Mesodermal cell (in vitro differentiated cells): Measurements from ENCODE around the gene C14orf132.

ENCODE experiments used
- H3K27ac ChIP-seq: 2 replicates; pipeline ENCODE4 v1.7.0; 2013; ENCODE audit warnings: mild to moderate bottlenecking, low read depth, low read length, moderate library complexity; ENCODE audit not compliant: severe bottlenecking
- H3K36me3 ChIP-seq: 2 replicates; pipeline ENCODE4 v1.7.1; 2013; ENCODE audit warnings: mild to moderate bottlenecking, low read length, moderate library complexity; ENCODE audit not compliant: control insufficient read depth, insufficient read depth
- H3K4me1 ChIP-seq: one replicate; pipeline ENCODE4 v1.7.1; 2013; ENCODE audit warnings: mild to moderate bottlenecking, low read length; ENCODE audit not compliant: insufficient read depth, control insufficient read depth, poor library complexity, severe bottlenecking
- H3K4me3 ChIP-seq: 2 replicates; pipeline ENCODE4 v1.7.0; 2013; ENCODE audit warnings: low read length, control low read depth, mild to moderate bottlenecking; ENCODE audit not compliant: insufficient read depth, poor library complexity, severe bottlenecking; ENCODE audit errors: extremely low read depth
- H3K9me3 ChIP-seq: 2 replicates; pipeline ENCODE4 v1.7.1; 2013; ENCODE audit warnings: mild to moderate bottlenecking, low read length, moderate library complexity; ENCODE audit not compliant: control insufficient read depth
- WGBS, 2 experiments: methylation state at CpG; one replicate each; pipeline ENCODE4 v1.1.5; 2013; ENCODE audit warnings: missing lambda C conversion rate in 2 of 2; ENCODE audit not compliant: insufficient coverage in 2 of 2; 5-methylcytosine and 5-hydroxymethylcytosine counted together

C14orf132 gene

GRCh38 chr14:96094211-96094610 is 55.0 kb downstream of the C14orf132 start:
- Histone ChIP-seq H3K4me1 (no peaks in the 10 kb centered on the region), H3K4me3 (no peak overlapping the region), H3K9me3 (no peaks in the 10 kb centered on the region), H3K27ac (no peak overlapping the region), H3K36me3 (peaks cover 2% of the 10 kb centered on the region)
- WGBS, 2 experiments: 67 to 97% methylated on average over 1 to 4 of the region's 4 CpGs

- H3K9me3 ChIP-seq: no peaks in the 10 kb centered on the region
- no peak overlapping the region for H3K27ac ChIP-seq
- H3K36me3 ChIP-seq: no peaks in the 10 kb centered on the region
- 93 to 98% methylated on average over 5 of the region's 5 CpGs for WGBS, 2 experiments
- no peak overlapping the region for H3K4me3 ChIP-seq
- H3K4me1 ChIP-seq: no peaks in the 10 kb centered on the region
Observed at GRCh38 chr14:96094656-96095055, 55.5 kb downstream of the C14orf132 start.

GRCh38 chr14:96095058-96095457 is 55.9 kb downstream of the C14orf132 start:
- H3K27ac ChIP-seq: no peak overlapping the region
- 95 to 96% methylated on average over 2 of the region's 3 CpGs for WGBS, 2 experiments
- H3K36me3 ChIP-seq: no peaks in the 10 kb centered on the region
- no peaks in the 10 kb centered on the region for H3K9me3 ChIP-seq
- no peak overlapping the region for H3K4me3 ChIP-seq
- H3K4me1 ChIP-seq: no peaks in the 10 kb centered on the region

- Histone ChIP-seq H3K36me3 (no peaks in the 10 kb centered on the region), H3K27ac (no peak overlapping the region), H3K4me1 (no peaks in the 10 kb centered on the region), H3K9me3 (no peaks in the 10 kb centered on the region), H3K4me3 (no peak overlapping the region)
- 61 to 66% methylated on average over 9 to 14 of the region's 16 CpGs for WGBS, 2 experiments
Observed at GRCh38 chr14:96095581-96096476, 56.7 kb downstream of the C14orf132 start.

- no peaks in the 10 kb centered on the region for H3K4me1 ChIP-seq
- no peak overlapping the region for H3K27ac ChIP-seq
- no peaks in the 10 kb centered on the region for H3K9me3 ChIP-seq
- no peaks in the 10 kb centered on the region for H3K36me3 ChIP-seq
- H3K4me3 ChIP-seq: no peak overlapping the region
- WGBS, 2 experiments: 84 to 88% methylated on average over 7 to 11 of the region's 12 CpGs
Observed at GRCh38 chr14:96096639-96097610, 57.8 kb downstream of the C14orf132 start.

GRCh38 chr14:96097752-96098151 is 58.6 kb downstream of the C14orf132 start:
- Histone ChIP-seq H3K9me3 (no peaks in the 10 kb centered on the region), H3K27ac (no peak overlapping the region), H3K4me3 (no peak overlapping the region), H3K36me3 (no peaks in the 10 kb centered on the region), H3K4me1 (no peaks in the 10 kb centered on the region)
- WGBS, 2 experiments: 88 to 90% methylated on average over 5 to 7 of the region's 7 CpGs

GRCh38 chr14:96098309-96098998 is 59.3 kb downstream of the C14orf132 start:
- no peak overlapping the region for H3K27ac ChIP-seq
- H3K36me3 ChIP-seq: no peaks in the 10 kb centered on the region
- H3K4me3 ChIP-seq: no peak overlapping the region
- H3K9me3 ChIP-seq: no peaks in the 10 kb centered on the region
- 47 to 54% methylated on average over 4 of the region's 6 CpGs for WGBS, 2 experiments
- no peaks in the 10 kb centered on the region for H3K4me1 ChIP-seq

GRCh38 chr14:96098999-96099335 is 59.8 kb downstream of the C14orf132 start:
- Histone ChIP-seq H3K36me3 (no peaks in the 10 kb centered on the region), H3K27ac (no peak overlapping the region), H3K4me3 (no peak overlapping the region), H3K4me1 (no peaks in the 10 kb centered on the region), H3K9me3 (no peaks in the 10 kb centered on the region)

GRCh38 chr14:96100161-96101064 is 61.3 kb downstream of the C14orf132 start:
- no peak overlapping the region for H3K4me3 ChIP-seq
- 39 to 57% methylated on average over 13 to 16 of the region's 22 CpGs for WGBS, 2 experiments

More at GRCh38 chr14:96100161-96101064, 61.3 kb downstream of the C14orf132 start:
- Histone ChIP-seq H3K27ac (no peak overlapping the region), H3K9me3 (no peaks in the 10 kb centered on the region), H3K36me3 (no peaks in the 10 kb centered on the region), H3K4me1 (no peaks in the 10 kb centered on the region)
